Neural progenitor cell (in vitro differentiated cells): ENCODE results near the gene ADCK1.

ENCODE experiments used
- EZH2phosphoT487 ChIP-seq: fragments of 200-600 bp; sonication (generic); IDR thresholded peaks from 2 replicates; pipeline ENCODE4 v1.6.1; 2017; ENCODE audit warnings: antibody characterized with exemption
- TF ChIP-seq, protein P1 (sequence below): fragments of 200-600 bp; sonication (generic); IDR thresholded peaks from 2 replicates; pipeline ENCODE4 v1.5.1; 2017; ENCODE audit warnings: antibody characterized with exemption, mild to moderate bottlenecking

- TF ChIP-seq, protein P1, sequence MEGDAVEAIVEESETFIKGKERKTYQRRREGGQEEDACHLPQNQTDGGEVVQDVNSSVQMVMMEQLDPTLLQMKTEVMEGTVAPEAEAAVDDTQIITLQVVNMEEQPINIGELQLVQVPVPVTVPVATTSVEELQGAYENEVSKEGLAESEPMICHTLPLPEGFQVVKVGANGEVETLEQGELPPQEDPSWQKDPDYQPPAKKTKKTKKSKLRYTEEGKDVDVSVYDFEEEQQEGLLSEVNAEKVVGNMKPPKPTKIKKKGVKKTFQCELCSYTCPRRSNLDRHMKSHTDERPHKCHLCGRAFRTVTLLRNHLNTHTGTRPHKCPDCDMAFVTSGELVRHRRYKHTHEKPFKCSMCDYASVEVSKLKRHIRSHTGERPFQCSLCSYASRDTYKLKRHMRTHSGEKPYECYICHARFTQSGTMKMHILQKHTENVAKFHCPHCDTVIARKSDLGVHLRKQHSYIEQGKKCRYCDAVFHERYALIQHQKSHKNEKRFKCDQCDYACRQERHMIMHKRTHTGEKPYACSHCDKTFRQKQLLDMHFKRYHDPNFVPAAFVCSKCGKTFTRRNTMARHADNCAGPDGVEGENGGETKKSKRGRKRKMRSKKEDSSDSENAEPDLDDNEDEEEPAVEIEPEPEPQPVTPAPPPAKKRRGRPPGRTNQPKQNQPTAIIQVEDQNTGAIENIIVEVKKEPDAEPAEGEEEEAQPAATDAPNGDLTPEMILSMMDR: no peak
- no peak for TF ChIP-seq EZH2phosphoT487
Measured at GRCh38 chr14:77903221-77903620, 103.3 kb downstream of the ADCK1 start.
